Measurements from ENCODE around the gene ATP9A. TPM values are rescaled to one million over a fixed set of nuclear protein-coding genes. Genes with fewer than 3 reads are reported as not detected.
A peak's percentile ranks its signal among the peaks of the same experiment; 100 is the strongest.
"Not testable (repeated sequence)": the region's sequence is repeated elsewhere in the genome, so short reads cannot be mapped to it uniquely, and the experiment has no call there.

The ATP9A gene
- total RNA-seq, 1 donor from 2014 or later: 260 TPM

DNA sequence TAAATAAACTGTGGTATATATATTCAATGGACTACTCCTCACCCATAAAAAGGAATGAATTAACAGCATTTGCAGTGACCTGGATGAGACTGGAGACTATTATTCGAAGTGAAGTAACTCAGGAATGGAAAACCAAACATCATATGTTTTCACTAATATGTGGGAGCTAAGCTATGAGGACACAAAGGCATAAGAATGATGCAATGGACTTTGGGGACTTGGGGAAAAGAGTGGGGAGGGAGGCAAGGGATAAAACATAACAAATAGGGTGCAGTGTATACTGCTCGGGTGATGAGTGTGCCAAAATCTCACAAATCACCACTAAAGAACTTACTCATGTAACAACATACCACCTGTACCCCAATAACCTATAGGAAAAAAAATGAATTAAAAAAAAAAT, 45.2 kb downstream of the ATP9A start:
- not testable (repeated sequence) for DNase-seq

DNA sequence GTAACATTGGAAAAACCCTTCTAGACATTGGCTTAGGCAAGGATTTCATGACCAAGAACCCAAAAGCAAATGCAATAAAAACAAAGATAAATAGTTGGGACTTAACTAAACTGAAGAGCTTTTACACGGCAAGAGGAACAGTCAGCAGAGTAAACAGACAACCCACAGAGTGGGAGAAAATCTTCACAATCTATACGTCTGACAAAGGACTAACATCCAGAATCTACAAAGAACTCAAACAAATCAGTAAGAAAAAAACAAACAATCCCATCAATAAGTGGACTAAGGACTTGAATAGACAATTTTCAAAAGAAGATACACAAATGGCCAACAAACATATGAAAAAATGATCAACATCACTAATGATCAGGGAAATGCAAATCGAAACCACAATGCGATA, 45.9 kb downstream of the ATP9A start:
- DNase-seq: not testable (repeated sequence)

- DNase-seq: no peak
These were observed 47.3 kb downstream of the ATP9A start for GRCh38 chr20:51720854-51721253.

DNA sequence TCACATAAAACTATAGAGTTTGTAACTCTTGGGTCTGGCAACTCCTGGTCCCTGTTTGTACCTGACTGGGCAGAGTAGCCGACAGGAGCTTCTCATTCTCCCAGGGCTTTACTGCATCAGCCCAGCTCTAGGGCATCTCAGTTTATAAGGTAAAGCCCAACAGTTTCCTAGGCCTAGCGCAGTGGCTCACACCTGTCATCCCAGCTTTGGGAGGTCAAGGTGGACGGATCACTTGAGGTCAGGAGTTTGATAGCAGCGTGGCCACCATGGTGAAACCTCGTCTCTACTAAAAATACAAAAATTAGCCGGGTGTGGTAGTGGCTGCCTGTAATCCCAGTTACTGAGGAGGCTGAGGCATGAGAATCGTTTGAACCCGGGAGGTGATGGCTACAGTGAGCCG, 47.8 kb downstream of the ATP9A start:
- no peak for DNase-seq

GRCh38 chr20:51715856-51716185, 52.4 kb downstream of the ATP9A start:
- DNase-seq: no peak

DNA sequence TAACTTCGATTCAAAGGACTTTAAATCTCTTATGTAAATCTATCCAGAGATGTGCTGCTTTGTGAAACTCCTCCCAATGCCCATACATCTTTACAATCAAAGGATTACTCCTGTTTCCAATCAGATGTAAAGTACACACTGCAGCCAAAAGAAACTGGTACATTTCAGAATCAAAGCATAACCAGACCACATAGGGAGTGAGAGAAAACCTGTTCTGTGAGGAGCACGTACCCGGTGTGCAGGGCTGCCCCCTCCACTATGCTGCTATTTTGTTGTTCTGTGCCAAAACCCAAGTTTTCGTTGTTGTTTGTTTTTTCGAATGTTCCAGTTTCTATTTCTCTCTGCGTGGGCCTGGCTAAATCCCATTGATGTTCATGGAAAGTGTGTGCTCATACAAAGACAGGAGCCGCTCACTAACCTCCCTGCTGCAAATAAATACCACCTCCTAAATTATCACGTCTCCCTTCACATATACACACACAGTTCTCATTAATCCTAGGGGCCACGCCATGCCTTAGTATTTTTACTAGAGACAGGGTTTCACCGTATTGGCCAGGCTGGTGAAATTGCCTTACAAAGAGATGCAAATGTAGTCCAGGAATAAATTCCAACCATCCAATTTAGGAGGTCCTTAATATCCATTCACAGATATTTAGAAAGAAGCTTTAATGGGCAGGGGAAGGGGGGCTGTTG, 52.9 kb downstream of the ATP9A start:
- no peak for DNase-seq

- DNase-seq: no peak
These were observed 55.0 kb downstream of the ATP9A start for GRCh38 chr20:51713213-51713598.

DNA sequence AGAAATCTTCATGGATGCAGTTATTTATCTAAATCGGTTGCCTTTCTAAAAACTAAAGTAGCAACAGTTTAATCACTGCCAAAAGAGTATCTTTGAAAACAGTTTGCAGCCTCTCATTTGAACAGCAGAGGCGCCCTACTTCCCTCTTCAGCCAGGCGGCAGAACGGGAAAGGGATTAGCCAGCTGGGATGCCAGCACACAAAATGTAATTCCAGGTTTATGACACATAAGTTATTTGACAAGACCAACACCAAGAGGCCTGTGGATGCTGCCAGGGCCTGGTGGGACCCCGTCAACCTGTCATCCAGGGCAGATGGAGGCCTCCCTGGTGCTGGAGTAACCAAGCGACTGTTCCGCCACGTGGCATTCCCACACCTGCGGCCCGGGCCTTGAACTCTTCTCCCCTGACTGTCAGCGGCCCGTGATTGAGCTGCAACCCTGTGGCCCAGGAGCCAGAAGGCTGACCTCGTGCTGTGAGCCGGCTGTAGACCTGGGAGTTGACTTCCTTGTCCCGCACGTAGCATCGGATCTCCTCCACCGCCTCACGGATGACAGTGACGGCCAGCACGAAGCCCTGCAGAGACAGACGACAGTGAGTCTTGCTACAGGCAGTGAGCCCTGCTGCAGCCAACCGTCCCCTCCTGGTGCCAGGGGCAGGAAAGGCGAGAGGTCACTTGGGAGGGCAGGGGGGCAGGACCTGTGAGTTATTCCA, 55.5 kb downstream of the ATP9A start:
- DNase-seq: peak; percentile 3

DNA sequence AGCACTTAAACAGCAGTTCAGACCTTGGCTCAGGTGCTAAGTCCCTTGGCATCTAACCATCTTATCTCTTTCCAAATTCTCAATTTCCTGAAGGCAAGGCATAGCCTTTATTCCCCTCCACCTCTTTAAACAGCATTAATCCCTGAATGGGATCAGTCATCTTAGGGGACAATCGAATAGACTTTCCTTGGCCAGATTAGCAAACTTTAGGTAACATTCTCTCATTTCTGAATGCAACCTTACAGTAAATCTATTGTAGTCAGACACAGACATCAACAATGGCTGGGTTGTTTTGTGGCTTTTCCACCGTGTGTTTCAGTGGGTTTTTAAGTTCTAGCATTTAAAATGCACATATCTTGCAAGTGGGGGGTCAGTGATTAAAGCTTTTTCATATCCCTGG, 56.8 kb downstream of the ATP9A start:
- no peak for DNase-seq

GRCh38 chr20:51710361-51710894, 57.8 kb downstream of the ATP9A start:
- no peak for DNase-seq

DNA sequence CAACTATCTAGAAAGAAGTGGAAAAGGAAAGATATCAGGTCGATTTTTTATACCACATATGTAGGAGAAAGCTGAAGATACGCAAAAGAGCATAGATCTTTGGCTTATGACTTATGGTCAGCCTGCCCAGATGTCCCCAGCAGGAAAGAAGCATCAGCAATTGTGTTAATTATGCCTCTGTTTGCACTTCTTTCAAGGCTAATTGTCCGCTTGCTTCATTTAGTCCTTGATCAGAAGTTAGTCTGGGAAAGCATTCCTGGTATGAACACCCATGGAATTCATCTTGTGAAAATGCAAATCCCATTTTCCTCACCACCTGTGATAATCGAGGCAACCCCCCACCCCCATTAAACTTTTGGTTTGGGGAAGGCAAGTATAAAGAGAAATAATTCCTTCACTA, 62.8 kb downstream of the ATP9A start:
- DNase-seq: no peak

- no peak for DNase-seq
These were observed 64.5 kb downstream of the ATP9A start for GRCh38 chr20:51703400-51704287.

DNA sequence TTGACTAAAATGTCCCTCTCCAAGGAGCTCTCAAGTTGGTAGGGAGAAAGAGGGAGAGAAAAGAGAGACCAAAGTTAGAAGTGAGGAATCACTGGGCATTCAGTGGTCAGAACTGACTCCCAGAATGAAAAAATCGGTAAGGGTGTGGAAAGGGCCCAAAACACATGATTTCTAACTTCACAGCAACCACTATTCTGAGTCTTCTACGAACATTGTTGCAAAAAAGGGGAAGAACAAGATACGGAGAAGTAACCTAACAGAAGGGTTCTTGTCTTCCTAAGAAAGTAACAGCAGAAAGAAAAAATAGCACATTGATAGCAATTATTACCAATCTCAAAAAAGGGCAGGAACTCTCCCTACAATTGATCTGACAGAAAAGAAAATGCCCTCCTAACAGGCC, 65.6 kb downstream of the ATP9A start:
- no peak for DNase-seq

GRCh38 chr20:51700809-51701285, 67.3 kb downstream of the ATP9A start:
- DNase-seq: no peak

- DNase-seq: no peak
These were observed 69.9 kb downstream of the ATP9A start for GRCh38 chr20:51698252-51698651.

DNA sequence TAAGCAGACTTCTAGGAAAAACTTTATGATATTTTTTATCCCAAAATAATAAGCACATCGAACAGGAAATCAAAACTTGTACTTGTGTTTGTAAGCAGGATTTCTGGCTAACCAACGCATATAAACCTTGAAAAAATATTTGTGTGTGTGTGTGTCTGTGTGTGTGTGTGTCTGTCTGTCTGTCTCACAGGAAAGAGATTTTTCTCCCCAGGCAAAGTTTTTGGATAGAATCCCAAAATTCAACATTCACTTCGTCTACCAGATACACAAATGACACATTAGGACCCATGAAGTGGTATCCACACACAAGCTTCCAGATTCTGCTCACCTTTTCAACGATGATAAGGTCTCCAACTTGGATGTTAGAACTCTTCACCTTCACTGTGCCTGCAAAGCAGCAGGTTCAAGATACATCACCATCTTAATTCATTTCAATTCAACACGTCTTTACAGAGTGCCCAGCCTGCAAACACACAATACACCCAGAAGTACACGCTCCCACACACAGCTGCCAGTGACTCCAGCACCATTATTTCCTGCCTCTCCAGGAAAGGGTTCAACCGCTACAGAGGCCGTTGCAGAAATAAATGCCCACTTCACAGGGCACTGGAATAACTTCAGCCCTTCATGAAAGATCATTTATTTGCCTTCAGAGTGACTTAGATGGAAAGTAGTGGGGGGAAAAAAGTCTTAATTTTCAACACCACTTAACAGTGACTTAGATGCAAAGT, 70.9 kb downstream of the ATP9A start:
- DNase-seq: no peak

DNA sequence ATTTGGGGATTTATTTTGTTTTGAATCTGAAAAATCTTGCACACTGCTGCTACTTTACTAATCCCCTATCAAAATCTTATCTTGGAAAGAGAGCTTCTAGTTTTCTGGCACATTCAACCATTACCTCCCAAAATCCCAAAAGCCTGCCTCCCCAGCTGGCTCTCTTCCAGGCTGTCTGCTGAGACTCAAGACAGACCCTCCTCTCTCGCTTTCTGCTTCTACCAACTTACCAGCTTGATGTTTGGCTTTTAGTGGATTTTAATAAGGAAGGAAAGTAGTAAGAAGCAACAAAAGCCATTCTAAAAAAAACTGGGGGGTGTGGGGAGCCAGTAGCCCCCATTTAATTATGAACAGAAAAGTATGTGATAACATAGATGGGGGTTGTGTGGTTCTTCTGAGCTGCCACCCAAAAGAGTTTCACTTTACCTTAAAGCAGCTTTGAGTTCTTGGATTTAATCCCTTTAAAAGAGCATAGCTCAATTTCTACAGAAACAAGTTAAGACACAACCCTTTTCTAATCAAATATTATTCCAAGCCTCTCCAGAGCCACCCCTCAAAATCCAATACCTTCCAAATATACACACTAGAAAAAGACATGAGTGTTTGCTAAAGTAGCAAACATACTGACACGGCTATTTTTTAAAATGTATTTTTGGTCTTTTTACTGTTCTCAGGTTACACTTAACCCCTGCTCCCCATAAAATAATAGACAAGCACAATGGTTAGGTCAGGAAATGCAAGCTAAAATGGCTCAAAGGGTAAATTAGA, 71.7 kb downstream of the ATP9A start:
- DNase-seq: no peak

- no peak for DNase-seq
These were observed 72.5 kb downstream of the ATP9A start for GRCh38 chr20:51695574-51696303.

DNA sequence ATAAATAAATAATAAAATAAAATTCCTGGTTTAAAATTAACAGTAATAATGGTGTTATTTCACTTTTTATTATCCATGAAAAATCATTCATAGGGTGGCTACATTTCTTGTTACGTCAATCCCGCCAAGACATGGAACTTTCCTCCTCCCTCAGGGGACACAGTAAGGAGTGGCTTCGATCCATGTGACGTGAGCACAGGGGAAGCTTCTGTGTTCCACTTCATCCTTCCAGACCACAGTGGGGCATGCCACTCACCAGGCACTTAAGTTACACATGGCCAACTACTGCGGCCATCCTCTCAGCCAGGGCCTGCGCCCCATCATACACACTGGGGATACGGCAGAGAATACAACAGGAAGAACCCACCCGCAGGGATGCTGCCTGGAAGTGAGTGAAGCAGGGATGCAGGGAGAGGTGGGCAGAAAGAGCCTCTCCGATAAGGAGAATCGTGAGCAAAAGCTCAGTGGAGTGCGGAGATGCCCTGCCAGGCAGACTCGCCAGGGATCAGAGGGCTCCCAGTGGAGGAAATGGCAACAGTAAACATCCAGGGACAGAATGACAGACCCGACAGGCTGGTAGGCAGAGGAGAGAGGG, 75.3 kb downstream of the ATP9A start:
- DNase-seq: no peak

- DNase-seq: no peak
These were observed 76.5 kb downstream of the ATP9A start for GRCh38 chr20:51691703-51692102.

Data from occipital lobe (tissue), 2 donors.